ENCODE data around the gene PPP6R1.

- TF ChIP-seq RCOR1 (IDR thresholded peaks at IDR 0.05; ENCODE audit: low read length) (no peak), TAF1 (IDR thresholded peaks at IDR 0.05; ENCODE audit: borderline replicate concordance, low read depth, low read length) (no peak), CHD2 (IDR thresholded peaks at IDR 0.05; ENCODE audit: low read length, partially characterized antibody) (no peak), IRF3 (IDR thresholded peaks at IDR 0.05; ENCODE audit: low read depth, low read length) (no peak), EP300 (IDR thresholded peaks at IDR 0.05; ENCODE audit: borderline replicate concordance in 1 of 2, low read depth in 1 of 2, low read length in 1 of 2) (no peak), POLR2AphosphoS5 (IDR thresholded peaks at IDR 0.05; ENCODE audit: low read depth, low read length) (no peak), CTCF (IDR thresholded peaks at IDR 0.05) (no peak), JUND (IDR thresholded peaks at IDR 0.05) (no peak), REST (IDR thresholded peaks at IDR 0.05; ENCODE audit: low read depth, low read length) (no peak), RXRA (IDR thresholded peaks at IDR 0.05; ENCODE audit: borderline replicate concordance, low read depth) (no peak), MXI1 (IDR thresholded peaks at IDR 0.05; ENCODE audit: low read depth, low read length) (no peak), EZH2phosphoT487 (IDR thresholded peaks at IDR 0.05; ENCODE audit: borderline replicate concordance, low read depth) (no peak), SMC3 (IDR thresholded peaks at IDR 0.05; ENCODE audit: low read depth, low read length) (no peak), GATA2 (CRISPR knock-in tag; IDR thresholded peaks at IDR 0.05) (no peak)
These were observed 17.3 kb upstream of the PPP6R1 start for GRCh38 chr19:55275851-55276719.

All from SK-N-SH (cell line).